GM12878 (cell line): ENCODE measurements around the gene RPL27. TPM values are rescaled to one million over a fixed set of nuclear protein-coding genes. Genes with fewer than 3 reads are reported as not detected.

Experiments
- BCL3 ChIP-seq: IDR thresholded peaks from 2 replicates; pipeline ENCODE4 v1.6.1; 2011; ENCODE audit warnings: borderline replicate concordance, low read depth, mild to moderate bottlenecking, moderate library complexity, low read length; ENCODE audit not compliant: insufficient read depth, poor library complexity, severe bottlenecking
- BHLHE40 ChIP-seq, 2 experiments: fragments of 450-650 bp in 1 of 2; IDR thresholded peaks; 2 replicates each; pipeline ENCODE4 v1.6.1; 2011 to 2017; ENCODE audit warnings: low read depth in 2 of 2, borderline replicate concordance in 1 of 2, improper control_type of control experiment in 1 of 2, low read length in 1 of 2, mild to moderate bottlenecking in 1 of 2
- CHD4 ChIP-seq: fragments of 200-600 bp; sonication (generic); IDR thresholded peaks from 2 replicates; pipeline ENCODE4 v1.6.1; 2016; ENCODE audit warnings: mild to moderate bottlenecking
- CREB1 ChIP-seq: IDR thresholded peaks from 2 replicates; pipeline ENCODE4 v1.6.1; 2012; ENCODE audit warnings: low read depth, mild to moderate bottlenecking, inconsistent platforms
- E2F8 ChIP-seq: fragments of 450-650 bp; IDR thresholded peaks from 2 replicates; pipeline ENCODE4 v1.6.1; 2018; ENCODE audit warnings: mild to moderate bottlenecking, low read depth, moderate library complexity; ENCODE audit not compliant: partially characterized antibody
- E4F1 ChIP-seq: fragments of 450-650 bp; IDR thresholded peaks from 2 replicates; pipeline ENCODE4 v1.6.1; 2018; ENCODE audit warnings: borderline replicate concordance, mild to moderate bottlenecking; ENCODE audit not compliant: partially characterized antibody
- EGR1 ChIP-seq, 2 experiments: IDR thresholded peaks; 1 replicate in 1 of 2; 2 replicates in 1 of 2; pipeline ENCODE4 v1.6.1; 2011 to 2012; ENCODE audit warnings: low read depth in 2 of 2, low read length in 2 of 2, borderline replicate concordance in 1 of 2, mild to moderate bottlenecking in 1 of 2, moderate library complexity in 1 of 2
- KLF5 ChIP-seq: fragments of 450-650 bp; IDR thresholded peaks from 2 replicates; pipeline ENCODE4 v1.6.1; 2014; ENCODE audit warnings: mild to moderate bottlenecking; ENCODE audit not compliant: partially characterized antibody
- MTA2 ChIP-seq: fragments of 450-650 bp; IDR thresholded peaks from 2 replicates; pipeline ENCODE4 v1.6.1; 2016; ENCODE audit warnings: low read depth, mild to moderate bottlenecking, moderate library complexity
- PKNOX1 ChIP-seq: fragments of 450-650 bp; IDR thresholded peaks from 2 replicates; pipeline ENCODE4 v1.6.1; 2016; ENCODE audit warnings: mild to moderate bottlenecking
- POLR2AphosphoS5 ChIP-seq: IDR thresholded peaks from 2 replicates; pipeline ENCODE4 v1.6.1; 2011; ENCODE audit warnings: mild to moderate bottlenecking, low read length, inconsistent platforms
- SIX5 ChIP-seq: IDR thresholded peaks from 2 replicates; pipeline ENCODE4 v1.6.1; 2011; ENCODE audit warnings: mild to moderate bottlenecking, low read depth, low read length, moderate library complexity; ENCODE audit not compliant: severe bottlenecking
- SUPT20H ChIP-seq: IDR thresholded peaks from 2 replicates; pipeline ENCODE4 v1.6.1; 2011; ENCODE audit warnings: low read depth, mild to moderate bottlenecking, low read length, moderate library complexity, borderline replicate concordance; ENCODE audit not compliant: control insufficient read depth
- ZBTB11 ChIP-seq: fragments of 450-650 bp; formaldehyde crosslinking; IDR thresholded peaks from 2 replicates; pipeline ENCODE4 v1.5.0; 2022; ENCODE audit warnings: mild to moderate bottlenecking, missing genetic modification characterization
- ZNF622 ChIP-seq: fragments of 450-650 bp; IDR thresholded peaks from 2 replicates; pipeline ENCODE4 v1.6.1; 2017; ENCODE audit warnings: mild to moderate bottlenecking, inconsistent platforms
- ZZZ3 ChIP-seq: IDR thresholded peaks from 2 replicates; pipeline ENCODE4 v1.6.1; 2011; ENCODE audit warnings: low read depth; ENCODE audit not compliant: control insufficient read depth, insufficient read length
- polyA plus RNA-seq, 11 experiments: library from polyadenylated mRNA; depleted of rRNA in 4 of 11; unstranded in 6 of 11; stranded (reverse) in 5 of 11; fragments of >200 nt; fragmentation: Nextera tagmentation in 4 of 11; fragmentation: Illumina TruSeq in 1 of 11; extraction: Ambion mirVana in 4 of 11; extraction: Trizol in 1 of 11; gene quantifications; 1 replicate in 1 of 11; 2 replicates in 10 of 11; pipeline versions ENCODE4 v1.2.1 to v1.2.3, GENCODE V29; 2011 to 2016; ENCODE audit warnings: inconsistent platforms in 2 of 11, missing spikeins in 2 of 11, low read depth in 1 of 11
- total RNA-seq, 4 experiments: library from RNA; depleted of rRNA in 3 of 4; stranded (reverse); fragments of >200 nt in 3 of 4; fragmentation: Illumina TruSeq in 1 of 4; extraction: Trizol in 1 of 4; gene quantifications; 2 replicates each; pipeline versions ENCODE4 v1.2.1 to v1.2.3, GENCODE V29; 2013 to 2021

The RPL27 gene
- total and polyA plus RNA-seq, 10 of the 15 experiments (the other 5 are each of a cell fraction or from before 2014, with no cell fraction given) = 1,748 to 6,934 (median 3,779) TPM

GRCh38 chr17:43006639-43007551 lies 8.7 kb downstream of the RPL27 start, which contains the start of gene IFI35 (continued):
- TF ChIP-seq ZZZ3 (no peak), SUPT20H (no peak), BHLHE40 (IDR thresholded peaks at IDR 0.05; ENCODE audit: borderline replicate concordance in 1 of 2, low read depth in 2 of 2, low read length in 1 of 2) (peak; percentile 75; a peak in 3 of 4 replicates), SIX5 (no peak), ZBTB11 (no peak), EGR1 (IDR thresholded peaks at IDR 0.05; ENCODE audit: borderline replicate concordance in 1 of 2, low read depth in 2 of 2, low read length in 2 of 2) (0 out of 3 replicates have a peak, but pooled peaks of 1 of the 2 experiments have one; percentile 32), PKNOX1 (no peak), E2F8 (no peak), CREB1 (no peak), ZNF622 (no peak), BCL3 (no peak), MTA2 (no peak), KLF5 (no peak), E4F1 (no peak), POLR2AphosphoS5 (peak; percentile 94), CHD4 (no peak)
